ENCODE results near the gene CTNNA3. TPM values are rescaled to one million over a fixed set of nuclear protein-coding genes. Genes with fewer than 3 reads are reported as not detected.

Gene CTNNA3
- total and polyA plus RNA-seq, 4 donors: 0.16 to 2.4 (median 1.4) TPM

DNA sequence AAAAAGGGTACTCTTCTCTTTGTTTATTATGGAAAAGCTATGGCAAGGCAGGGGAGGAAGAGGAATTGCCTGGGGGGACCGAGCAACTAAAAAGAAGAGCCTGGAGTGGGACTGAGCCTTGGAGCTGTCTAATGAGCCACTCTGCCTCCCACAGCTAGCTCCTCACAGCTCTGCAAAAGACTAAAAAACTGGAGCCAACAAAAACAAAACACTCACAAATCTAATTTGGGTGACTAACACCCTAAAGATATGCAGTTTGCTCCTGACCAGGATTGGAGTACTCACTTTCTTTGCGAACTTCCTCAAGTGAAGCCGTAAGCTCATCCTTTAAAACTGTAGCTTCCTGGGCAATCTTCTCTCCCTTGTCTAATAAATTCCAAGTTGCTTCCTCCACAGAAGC lies 89.4 kb downstream of the CTNNA3 start:
- Histone ChIP-seq H3K27me3 (ENCODE audit: control insufficient read depth in 4 of 4, insufficient read depth in 4 of 4, low read length in 3 of 4) (no peaks in the 10 kb centered on the region), H3K36me3 (ENCODE audit: control insufficient read depth in 4 of 4, insufficient read depth in 3 of 4, low read depth in 1 of 4, low read length in 3 of 4) (no peaks in the 10 kb centered on the region), H3K9me3 (ENCODE audit: control insufficient read depth in 4 of 4, low read length in 3 of 4) (peaks cover 0 to 2% (median 0%) of the 10 kb centered on the region in 4 donors), H3K4me1 (ENCODE audit: control insufficient read depth in 4 of 4, insufficient read depth in 4 of 4, low read length in 3 of 4) (peaks cover 0 to 2% (median 0%) of the 10 kb centered on the region in 4 donors), H3K27ac (ENCODE audit: low read depth in 1 of 2, low read length in 2 of 2) (no peak overlapping the region), H3K4me3 (ENCODE audit: low read depth in 1 of 3, low read length in 3 of 3) (no peak overlapping the region), H3K9ac (ENCODE audit: low read depth in 1 of 2, low read length in 2 of 2) (no peak overlapping the region)
- TF ChIP-seq, protein P1, sequence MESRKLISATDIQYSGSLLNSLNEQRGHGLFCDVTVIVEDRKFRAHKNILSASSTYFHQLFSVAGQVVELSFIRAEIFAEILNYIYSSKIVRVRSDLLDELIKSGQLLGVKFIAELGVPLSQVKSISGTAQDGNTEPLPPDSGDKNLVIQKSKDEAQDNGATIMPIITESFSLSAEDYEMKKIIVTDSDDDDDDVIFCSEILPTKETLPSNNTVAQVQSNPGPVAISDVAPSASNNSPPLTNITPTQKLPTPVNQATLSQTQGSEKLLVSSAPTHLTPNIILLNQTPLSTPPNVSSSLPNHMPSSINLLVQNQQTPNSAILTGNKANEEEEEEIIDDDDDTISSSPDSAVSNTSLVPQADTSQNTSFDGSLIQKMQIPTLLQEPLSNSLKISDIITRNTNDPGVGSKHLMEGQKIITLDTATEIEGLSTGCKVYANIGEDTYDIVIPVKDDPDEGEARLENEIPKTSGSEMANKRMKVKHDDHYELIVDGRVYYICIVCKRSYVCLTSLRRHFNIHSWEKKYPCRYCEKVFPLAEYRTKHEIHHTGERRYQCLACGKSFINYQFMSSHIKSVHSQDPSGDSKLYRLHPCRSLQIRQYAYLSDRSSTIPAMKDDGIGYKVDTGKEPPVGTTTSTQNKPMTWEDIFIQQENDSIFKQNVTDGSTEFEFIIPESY (IDR thresholded peaks at IDR 0.05): no peak
- TF ChIP-seq, protein P2, sequence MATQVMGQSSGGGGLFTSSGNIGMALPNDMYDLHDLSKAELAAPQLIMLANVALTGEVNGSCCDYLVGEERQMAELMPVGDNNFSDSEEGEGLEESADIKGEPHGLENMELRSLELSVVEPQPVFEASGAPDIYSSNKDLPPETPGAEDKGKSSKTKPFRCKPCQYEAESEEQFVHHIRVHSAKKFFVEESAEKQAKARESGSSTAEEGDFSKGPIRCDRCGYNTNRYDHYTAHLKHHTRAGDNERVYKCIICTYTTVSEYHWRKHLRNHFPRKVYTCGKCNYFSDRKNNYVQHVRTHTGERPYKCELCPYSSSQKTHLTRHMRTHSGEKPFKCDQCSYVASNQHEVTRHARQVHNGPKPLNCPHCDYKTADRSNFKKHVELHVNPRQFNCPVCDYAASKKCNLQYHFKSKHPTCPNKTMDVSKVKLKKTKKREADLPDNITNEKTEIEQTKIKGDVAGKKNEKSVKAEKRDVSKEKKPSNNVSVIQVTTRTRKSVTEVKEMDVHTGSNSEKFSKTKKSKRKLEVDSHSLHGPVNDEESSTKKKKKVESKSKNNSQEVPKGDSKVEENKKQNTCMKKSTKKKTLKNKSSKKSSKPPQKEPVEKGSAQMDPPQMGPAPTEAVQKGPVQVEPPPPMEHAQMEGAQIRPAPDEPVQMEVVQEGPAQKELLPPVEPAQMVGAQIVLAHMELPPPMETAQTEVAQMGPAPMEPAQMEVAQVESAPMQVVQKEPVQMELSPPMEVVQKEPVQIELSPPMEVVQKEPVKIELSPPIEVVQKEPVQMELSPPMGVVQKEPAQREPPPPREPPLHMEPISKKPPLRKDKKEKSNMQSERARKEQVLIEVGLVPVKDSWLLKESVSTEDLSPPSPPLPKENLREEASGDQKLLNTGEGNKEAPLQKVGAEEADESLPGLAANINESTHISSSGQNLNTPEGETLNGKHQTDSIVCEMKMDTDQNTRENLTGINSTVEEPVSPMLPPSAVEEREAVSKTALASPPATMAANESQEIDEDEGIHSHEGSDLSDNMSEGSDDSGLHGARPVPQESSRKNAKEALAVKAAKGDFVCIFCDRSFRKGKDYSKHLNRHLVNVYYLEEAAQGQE (IDR thresholded peaks at IDR 0.05): no peak
- TF ChIP-seq EGR1 (IDR thresholded peaks at IDR 0.05; ENCODE audit: low read depth in 2 of 2) (no peak), JUND (IDR thresholded peaks at IDR 0.05) (no peak), FOXA2 (IDR thresholded peaks at IDR 0.05) (no peak), HNF4G (IDR thresholded peaks at IDR 0.05) (no peak), NR2F2 (IDR thresholded peaks at IDR 0.05) (no peak), SP1 (IDR thresholded peaks at IDR 0.05) (no peak), FOXA1 (IDR thresholded peaks at IDR 0.05) (no peak), RXRA (IDR thresholded peaks at IDR 0.05) (no peak)
- TF ChIP-seq, protein P3, sequence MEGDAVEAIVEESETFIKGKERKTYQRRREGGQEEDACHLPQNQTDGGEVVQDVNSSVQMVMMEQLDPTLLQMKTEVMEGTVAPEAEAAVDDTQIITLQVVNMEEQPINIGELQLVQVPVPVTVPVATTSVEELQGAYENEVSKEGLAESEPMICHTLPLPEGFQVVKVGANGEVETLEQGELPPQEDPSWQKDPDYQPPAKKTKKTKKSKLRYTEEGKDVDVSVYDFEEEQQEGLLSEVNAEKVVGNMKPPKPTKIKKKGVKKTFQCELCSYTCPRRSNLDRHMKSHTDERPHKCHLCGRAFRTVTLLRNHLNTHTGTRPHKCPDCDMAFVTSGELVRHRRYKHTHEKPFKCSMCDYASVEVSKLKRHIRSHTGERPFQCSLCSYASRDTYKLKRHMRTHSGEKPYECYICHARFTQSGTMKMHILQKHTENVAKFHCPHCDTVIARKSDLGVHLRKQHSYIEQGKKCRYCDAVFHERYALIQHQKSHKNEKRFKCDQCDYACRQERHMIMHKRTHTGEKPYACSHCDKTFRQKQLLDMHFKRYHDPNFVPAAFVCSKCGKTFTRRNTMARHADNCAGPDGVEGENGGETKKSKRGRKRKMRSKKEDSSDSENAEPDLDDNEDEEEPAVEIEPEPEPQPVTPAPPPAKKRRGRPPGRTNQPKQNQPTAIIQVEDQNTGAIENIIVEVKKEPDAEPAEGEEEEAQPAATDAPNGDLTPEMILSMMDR (IDR thresholded peaks at IDR 0.05; ENCODE audit: low read depth, low read length, missing input control): no peak
- TF ChIP-seq, protein P4, sequence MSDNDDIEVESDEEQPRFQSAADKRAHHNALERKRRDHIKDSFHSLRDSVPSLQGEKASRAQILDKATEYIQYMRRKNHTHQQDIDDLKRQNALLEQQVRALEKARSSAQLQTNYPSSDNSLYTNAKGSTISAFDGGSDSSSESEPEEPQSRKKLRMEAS (IDR thresholded peaks at IDR 0.05): no peak
- WGBS: 70% methylated on average over 3 of the region's 3 CpGs
- no peak for DNase-seq (ENCODE audit: low spot score)

DNA sequence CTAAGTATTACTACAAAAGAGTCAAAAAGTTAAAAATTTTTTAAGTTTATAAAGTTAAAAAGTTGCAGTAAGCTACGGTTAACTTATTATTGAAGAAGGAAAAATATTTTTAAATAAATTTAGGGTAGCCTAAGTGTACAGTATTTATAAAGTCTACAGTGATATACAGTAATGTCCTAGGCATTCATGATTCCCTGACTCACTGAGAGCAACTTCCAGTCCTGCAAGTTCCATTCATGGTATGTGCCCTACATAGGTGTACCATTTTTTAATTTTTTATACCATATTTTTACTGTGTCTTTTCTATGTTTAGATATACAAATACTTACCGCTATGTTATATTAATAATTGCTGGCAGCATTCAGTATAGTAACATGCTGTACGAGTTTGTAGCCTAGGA lies 92.3 kb downstream of the CTNNA3 start:
- Histone ChIP-seq H3K9ac (ENCODE audit: low read depth in 1 of 2, low read length in 2 of 2) (no peak overlapping the region), H3K27ac (ENCODE audit: low read depth in 1 of 2, low read length in 2 of 2) (no peak overlapping the region), H3K4me3 (ENCODE audit: low read depth in 1 of 3, low read length in 3 of 3) (no peak overlapping the region), H3K36me3 (ENCODE audit: control insufficient read depth in 4 of 4, insufficient read depth in 3 of 4, low read depth in 1 of 4, low read length in 3 of 4) (no peaks in the 10 kb centered on the region), H3K4me1 (ENCODE audit: control insufficient read depth in 4 of 4, insufficient read depth in 4 of 4, low read length in 3 of 4) (peaks cover 0 to 2% (median 0%) of the 10 kb centered on the region in 4 donors), H3K27me3 (ENCODE audit: control insufficient read depth in 4 of 4, insufficient read depth in 4 of 4, low read length in 3 of 4) (no peaks in the 10 kb centered on the region), H3K9me3 (ENCODE audit: control insufficient read depth in 4 of 4, low read length in 3 of 4) (peaks cover 0 to 3% (median under 1%) of the 10 kb centered on the region in 4 donors)
- WGBS: 86% methylated on average over 3 of the region's 3 CpGs
- no peak for DNase-seq (ENCODE audit: low spot score)
- TF ChIP-seq RAD21 (IDR thresholded peaks at IDR 0.05): no peak
- TF ChIP-seq, protein P4 (IDR thresholded peaks at IDR 0.05): no peak
- no peak for TF ChIP-seq HNF4A (conservative IDR thresholded peaks at IDR 0.05)
- TF ChIP-seq, protein P1 (IDR thresholded peaks at IDR 0.05): no peak
- no peak for TF ChIP-seq FOXA2 (IDR thresholded peaks at IDR 0.05)
- no peak for TF ChIP-seq TAF1 (conservative IDR thresholded peaks at IDR 0.05)
- TF ChIP-seq EGR1 (IDR thresholded peaks at IDR 0.05; ENCODE audit: low read depth in 2 of 2): no peak
- no peak for TF ChIP-seq FOXA1 (IDR thresholded peaks at IDR 0.05)
- TF ChIP-seq, protein P5, sequence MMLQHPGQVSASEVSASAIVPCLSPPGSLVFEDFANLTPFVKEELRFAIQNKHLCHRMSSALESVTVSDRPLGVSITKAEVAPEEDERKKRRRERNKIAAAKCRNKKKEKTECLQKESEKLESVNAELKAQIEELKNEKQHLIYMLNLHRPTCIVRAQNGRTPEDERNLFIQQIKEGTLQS (IDR thresholded peaks at IDR 0.05): no peak
- TF ChIP-seq, protein P2 (IDR thresholded peaks at IDR 0.05): no peak
- TF ChIP-seq GABPA (IDR thresholded peaks at IDR 0.05 in 1 of 2, conservative IDR thresholded peaks at IDR 0.05 in 1 of 2): no peak
